ENCODE measurements around the gene CDC42EP3. TPM values are rescaled to one million over a fixed set of nuclear protein-coding genes. Genes with fewer than 3 reads are reported as not detected.

The CDC42EP3 gene
- total and polyA plus RNA-seq, 8 donors = 3.5 to 11.9 (median 6.4) TPM

DNA sequence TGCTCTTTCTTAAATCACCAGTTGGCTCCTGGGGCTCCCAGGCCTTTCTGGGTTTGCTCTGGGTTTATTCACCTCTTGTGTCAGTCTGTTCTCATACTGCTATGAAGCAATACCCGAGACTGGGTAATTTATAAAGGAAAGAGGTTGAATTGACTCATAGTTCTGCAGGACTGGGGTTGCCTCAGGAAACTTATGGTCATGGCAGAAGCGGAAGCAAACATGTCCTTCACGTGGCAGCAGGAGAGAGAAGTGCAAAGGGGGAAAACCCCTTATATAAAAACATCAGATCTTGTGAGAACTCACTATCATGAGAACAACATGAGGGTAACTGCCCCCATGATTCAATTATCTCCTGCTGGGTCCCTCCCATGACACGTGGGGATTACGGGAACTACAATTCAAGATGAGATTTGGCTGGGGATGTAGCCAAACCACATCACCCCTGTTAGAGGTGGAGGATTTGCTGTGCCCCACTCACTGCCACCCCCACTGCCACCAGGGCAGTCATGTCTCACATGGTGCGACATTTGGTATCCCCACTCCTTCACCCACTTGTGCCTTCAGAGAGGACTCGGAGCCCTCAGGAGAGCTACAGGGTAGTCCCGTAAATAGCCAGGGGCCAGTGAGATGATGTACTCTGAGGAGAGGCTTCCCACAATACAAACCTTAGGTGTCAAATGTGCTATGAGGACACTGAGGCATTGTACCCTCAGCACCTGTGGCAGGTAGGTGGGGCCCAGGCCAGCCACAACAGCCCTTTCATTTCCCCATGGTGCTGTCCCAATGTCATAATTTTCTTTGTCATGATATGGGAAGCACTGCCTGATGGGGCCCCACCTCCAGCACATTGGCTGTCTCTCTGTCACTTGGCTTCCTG, 35.7 kb downstream of the CDC42EP3 start:
- ATAC-seq = peak in 2 of 4 donors; percentile 62 to 67
- FAIRE-seq = no peak
- no peaks in the 10 kb centered on the region for H3K9me3 ChIP-seq
- H3K27me3 ChIP-seq = no peaks in the 10 kb centered on the region
- WGBS, 2 donors = 83 to 86% methylated on average over 8 of the region's 8 CpGs
- H3K4me1 ChIP-seq = peaks cover 7 to 16% (median 15%) of the 10 kb centered on the region in 3 donors
- H3K27ac ChIP-seq = no peak overlapping the region
- TF ChIP-seq, protein P1, sequence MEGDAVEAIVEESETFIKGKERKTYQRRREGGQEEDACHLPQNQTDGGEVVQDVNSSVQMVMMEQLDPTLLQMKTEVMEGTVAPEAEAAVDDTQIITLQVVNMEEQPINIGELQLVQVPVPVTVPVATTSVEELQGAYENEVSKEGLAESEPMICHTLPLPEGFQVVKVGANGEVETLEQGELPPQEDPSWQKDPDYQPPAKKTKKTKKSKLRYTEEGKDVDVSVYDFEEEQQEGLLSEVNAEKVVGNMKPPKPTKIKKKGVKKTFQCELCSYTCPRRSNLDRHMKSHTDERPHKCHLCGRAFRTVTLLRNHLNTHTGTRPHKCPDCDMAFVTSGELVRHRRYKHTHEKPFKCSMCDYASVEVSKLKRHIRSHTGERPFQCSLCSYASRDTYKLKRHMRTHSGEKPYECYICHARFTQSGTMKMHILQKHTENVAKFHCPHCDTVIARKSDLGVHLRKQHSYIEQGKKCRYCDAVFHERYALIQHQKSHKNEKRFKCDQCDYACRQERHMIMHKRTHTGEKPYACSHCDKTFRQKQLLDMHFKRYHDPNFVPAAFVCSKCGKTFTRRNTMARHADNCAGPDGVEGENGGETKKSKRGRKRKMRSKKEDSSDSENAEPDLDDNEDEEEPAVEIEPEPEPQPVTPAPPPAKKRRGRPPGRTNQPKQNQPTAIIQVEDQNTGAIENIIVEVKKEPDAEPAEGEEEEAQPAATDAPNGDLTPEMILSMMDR (IDR thresholded peaks at IDR 0.05) = no peak
- no peak for DNase-seq
- intact Hi-C loops (cut with DNase I) = no loop called here
- H3K4me3 ChIP-seq = no peak overlapping the region
- no peaks in the 10 kb centered on the region for H3K36me3 ChIP-seq

DNA sequence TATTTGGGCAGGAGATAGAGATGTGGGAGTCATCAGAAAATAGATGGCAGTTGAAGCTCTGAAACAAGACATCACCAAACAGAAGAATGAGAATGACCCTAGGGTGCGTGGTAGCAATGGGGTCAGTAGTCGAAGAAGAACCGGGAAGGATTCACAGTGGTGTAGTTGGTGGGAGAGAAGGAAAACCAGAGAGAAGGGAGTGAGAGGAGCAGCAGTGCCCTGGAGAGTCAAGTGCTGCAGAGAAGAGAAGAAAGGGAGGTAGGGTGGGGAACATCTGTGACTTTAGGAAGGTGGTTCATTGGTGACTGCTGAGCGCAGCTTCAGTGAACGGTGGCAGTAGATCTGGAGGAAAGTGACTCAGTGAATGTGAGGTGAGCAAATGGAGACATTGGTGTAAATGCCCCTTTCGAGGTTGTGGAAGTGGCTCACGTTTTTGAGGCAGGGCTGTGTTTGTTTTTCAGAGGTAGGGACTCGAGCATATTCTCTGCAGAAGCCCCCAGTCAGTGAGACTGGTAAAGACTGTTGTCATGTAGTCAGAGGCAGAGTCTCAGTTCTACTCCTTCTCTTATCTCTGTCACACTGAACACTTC, 36.4 kb downstream of the CDC42EP3 start:
- H3K4me3 ChIP-seq = no peak overlapping the region
- no peak overlapping the region for H3K27ac ChIP-seq

DNA sequence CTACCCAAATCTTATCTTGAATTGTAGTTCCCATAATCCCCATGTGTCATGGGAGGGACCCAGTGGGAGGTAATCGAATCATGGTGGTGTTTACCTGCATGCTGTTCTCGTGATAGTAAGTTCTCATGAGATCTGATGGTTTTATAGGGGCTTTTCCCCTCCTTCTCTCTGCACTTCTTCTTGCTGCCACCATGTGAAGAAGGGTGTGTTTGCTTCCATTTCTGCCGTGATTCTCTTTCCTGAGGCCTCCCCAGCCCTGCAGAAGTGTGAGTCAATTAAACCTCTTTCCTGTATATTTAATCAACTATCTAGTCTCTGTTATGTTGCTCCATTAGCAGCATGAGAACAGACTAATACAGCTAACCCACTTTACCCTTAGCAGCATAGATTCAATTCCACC, 37.6 kb downstream of the CDC42EP3 start:
- 86% methylated on average over 3 of the region's 3 CpGs for WGBS, 2 donors
- no peak for ATAC-seq
- Histone ChIP-seq H3K27me3 (no peaks in the 10 kb centered on the region), H3K4me3 (no peak overlapping the region), H3K9me3 (no peaks in the 10 kb centered on the region), H3K36me3 (no peaks in the 10 kb centered on the region), H3K27ac (no peak overlapping the region), H3K4me1 (peaks cover 7 to 16% (median 15%) of the 10 kb centered on the region in 3 donors)
- DNase-seq = no peak
- intact Hi-C loops (cut with DNase I) = no loop called here
- no peak for FAIRE-seq
- TF ChIP-seq, protein P1 (IDR thresholded peaks at IDR 0.05) = no peak

More for the DNA sequence above, 36.4 kb downstream of the CDC42EP3 start:
- ATAC-seq (no peak), DNase-seq (no peak), FAIRE-seq (no peak)
- Histone ChIP-seq H3K4me1 (peaks cover 7 to 16% (median 15%) of the 10 kb centered on the region in 3 donors), H3K9me3 (no peaks in the 10 kb centered on the region), H3K27me3 (no peaks in the 10 kb centered on the region), H3K36me3 (no peaks in the 10 kb centered on the region)
- TF ChIP-seq, protein P1 (IDR thresholded peaks at IDR 0.05) = no peak
- WGBS, 2 donors = 92 to 94% methylated on average over 8 of the region's 8 CpGs
- intact Hi-C loops (cut with DNase I) = no loop called here

DNA sequence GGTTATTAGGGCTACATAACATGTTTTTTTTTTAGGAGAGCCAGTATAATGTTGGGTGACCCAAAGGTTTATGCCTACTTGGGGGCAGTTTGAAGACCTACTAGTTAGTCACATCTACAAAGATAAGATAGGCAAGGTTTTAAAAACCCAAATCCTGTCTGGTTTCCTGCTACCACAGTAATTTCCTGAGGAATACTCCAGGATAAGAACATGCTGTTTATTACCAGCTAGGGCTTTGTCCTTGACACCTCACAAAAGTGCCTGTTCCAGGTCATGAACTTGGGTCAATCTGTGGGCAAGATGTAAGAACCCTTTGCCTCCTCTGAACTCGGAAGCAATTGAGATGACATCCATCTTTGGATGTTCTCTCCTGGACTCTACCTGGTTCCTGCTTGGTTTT, 38.2 kb downstream of the CDC42EP3 start:
- Histone ChIP-seq H3K27me3 (no peaks in the 10 kb centered on the region), H3K36me3 (no peaks in the 10 kb centered on the region), H3K27ac (no peak overlapping the region), H3K4me3 (no peak overlapping the region), H3K4me1 (peaks cover 7 to 16% (median 15%) of the 10 kb centered on the region in 3 donors), H3K9me3 (no peaks in the 10 kb centered on the region)
- FAIRE-seq = no peak
- DNase-seq = no peak
- no peak for ATAC-seq
- WGBS, 2 donors = 95 to 97% methylated on average over 1 of the region's 1 CpG
- TF ChIP-seq, protein P1 (IDR thresholded peaks at IDR 0.05) = no peak
- intact Hi-C loops (cut with DNase I) = no loop called here

All from pancreas (tissue), 10 donors.